ENCODE results near the gene DTNBP1. TPM values are rescaled to one million over a fixed set of nuclear protein-coding genes. Genes with fewer than 3 reads are reported as not detected.
A peak's percentile ranks its signal among the peaks of the same experiment; 100 is the strongest.

DTNBP1 gene
- total RNA-seq, 2 donors from 2014 or later, result 18.9 to 23.2 TPM

DNA sequence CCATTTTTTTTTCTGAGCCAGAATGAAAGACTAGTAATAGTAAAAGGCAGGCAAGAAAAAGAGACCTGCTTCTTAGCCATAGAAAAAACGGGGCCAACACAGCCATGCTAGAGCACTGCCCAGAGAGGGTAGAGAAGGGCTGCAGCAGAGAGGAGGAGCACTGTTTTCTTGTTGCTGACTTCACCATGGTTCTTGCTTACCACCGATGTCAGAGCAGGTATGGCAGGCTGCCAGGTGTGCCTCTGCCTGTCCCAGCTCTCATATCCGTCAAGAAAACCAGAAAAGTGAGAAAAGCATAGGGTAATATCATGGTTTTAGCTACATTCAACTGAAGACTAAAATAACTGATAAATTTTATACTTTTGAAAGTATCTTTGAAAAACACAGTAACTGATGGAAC lies 60.7 kb downstream of the DTNBP1 start:
- no peak for ATAC-seq

DNA sequence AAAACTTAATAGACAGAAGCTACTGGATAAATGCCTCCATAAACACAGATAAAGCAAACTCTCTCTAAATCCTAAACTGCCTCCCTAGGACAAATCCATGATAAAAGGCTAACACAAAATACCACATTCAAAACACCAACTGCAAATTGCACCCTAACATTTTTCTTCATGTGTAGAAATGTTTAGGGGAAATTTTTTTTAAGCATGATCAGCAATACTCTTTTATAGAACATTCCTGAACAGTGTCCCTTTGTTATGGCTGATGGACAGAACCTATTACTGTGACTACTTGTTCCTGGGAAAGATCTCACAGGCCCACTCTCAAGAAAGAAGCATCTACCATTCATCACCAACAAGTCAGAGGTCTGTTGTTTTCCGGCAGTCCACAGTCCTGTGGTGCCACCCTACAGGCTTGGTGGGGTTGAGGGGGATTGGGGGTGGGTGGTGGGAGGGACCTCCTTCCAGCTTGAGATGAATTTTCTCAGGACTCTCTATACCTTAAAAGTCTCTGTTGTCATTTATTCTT lies 64.5 kb downstream of the DTNBP1 start:
- DNase-seq, result no peak
- no peak for ATAC-seq
- intact Hi-C loops (cut with DNase I), result no loop called here

More for the DNA sequence above, 60.7 kb downstream of the DTNBP1 start:
- intact Hi-C loops (cut with DNase I), result no loop called here
- DNase-seq, result peak; percentile 25

- intact Hi-C loops (cut with DNase I), result no loop called here
- ATAC-seq, result no peak
- no peak for DNase-seq
Observed at GRCh38 chr6:15596186-15596896, 66.5 kb downstream of the DTNBP1 start.

- intact Hi-C loops (cut with DNase I), result no loop called here
- DNase-seq (no peak), ATAC-seq (peak; percentile 23 to 48)
Observed at GRCh38 chr6:15595461-15596173, 67.2 kb downstream of the DTNBP1 start.

GRCh38 chr6:15594512-15595259 lies 68.1 kb downstream of the DTNBP1 start:
- DNase-seq, result no peak
- intact Hi-C loops (cut with DNase I), result no loop called here
- peak in 1 of 2 donors; percentile 43 for ATAC-seq

GRCh38 chr6:15593798-15594197 lies 69.0 kb downstream of the DTNBP1 start:
- ATAC-seq (peak; percentile 57 to 59), DNase-seq (peak; percentile 39)
- intact Hi-C loops (cut with DNase I), result no loop called here

- intact Hi-C loops (cut with DNase I), result no loop called here
- ATAC-seq (no peak), DNase-seq (no peak)
Observed at GRCh38 chr6:15592610-15593009, 70.2 kb downstream of the DTNBP1 start.

DNA sequence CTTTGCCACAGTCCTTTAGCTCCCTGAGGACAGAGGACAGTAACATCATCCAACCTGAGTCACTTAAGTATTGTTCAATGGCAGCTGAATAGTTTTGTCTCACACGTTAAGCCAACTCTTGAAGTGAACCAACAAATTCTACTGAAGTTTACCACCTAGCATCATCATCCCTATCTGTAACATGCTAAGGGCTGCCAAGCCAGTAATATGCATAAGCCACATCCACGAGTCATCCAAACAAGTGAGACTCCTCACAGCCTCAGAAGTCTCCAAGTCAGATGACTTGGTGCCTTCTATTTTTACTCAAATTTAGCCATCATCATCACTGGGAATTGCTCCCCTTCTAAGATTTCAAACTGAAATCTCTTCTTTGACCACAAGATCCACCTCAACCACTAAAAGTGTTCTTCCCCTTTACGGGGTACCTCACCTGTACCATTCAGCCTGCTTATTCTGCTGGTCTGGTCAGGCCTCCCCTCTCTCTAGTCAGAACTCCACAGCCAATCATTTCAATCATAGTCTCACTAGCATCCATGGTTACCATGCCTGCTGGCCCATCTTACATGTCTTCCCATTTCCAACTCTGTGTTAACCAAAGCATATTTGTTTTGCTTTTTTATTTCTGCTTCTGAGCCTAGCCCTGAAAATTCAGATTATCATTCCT lies 73.7 kb downstream of the DTNBP1 start:
- DNase-seq (no peak), ATAC-seq (peak in 1 of 2 donors; percentile 43)
- intact Hi-C loops (cut with DNase I), result no loop called here

GRCh38 chr6:15586503-15586902 lies 76.3 kb downstream of the DTNBP1 start:
- no peak for ATAC-seq
- DNase-seq, result no peak
- intact Hi-C loops (cut with DNase I), result no loop called here

DNA sequence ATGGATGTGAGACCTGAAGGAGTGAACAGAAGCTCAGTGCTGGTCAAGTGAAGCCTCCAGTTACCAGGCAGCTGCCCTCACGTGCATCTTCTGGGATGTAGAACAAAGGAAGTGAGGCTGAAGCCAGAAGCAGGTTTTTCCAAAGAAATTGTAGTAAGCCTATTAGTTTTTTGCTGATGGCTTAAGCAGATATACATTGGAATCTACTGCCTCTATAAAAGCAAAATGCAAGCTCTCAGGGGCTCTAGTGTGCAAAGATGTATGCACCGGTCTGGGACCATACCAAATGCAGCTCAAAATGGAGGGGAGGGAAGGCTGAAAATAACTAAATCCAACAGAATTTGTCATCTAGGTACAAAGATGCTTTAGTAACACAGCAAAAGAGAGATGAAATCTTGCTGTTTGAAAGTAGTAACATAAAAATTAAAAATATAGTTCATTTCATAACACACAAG lies 77.0 kb downstream of the DTNBP1 start:
- DNase-seq (no peak), ATAC-seq (no peak)
- intact Hi-C loops (cut with DNase I), result no loop called here

DNA sequence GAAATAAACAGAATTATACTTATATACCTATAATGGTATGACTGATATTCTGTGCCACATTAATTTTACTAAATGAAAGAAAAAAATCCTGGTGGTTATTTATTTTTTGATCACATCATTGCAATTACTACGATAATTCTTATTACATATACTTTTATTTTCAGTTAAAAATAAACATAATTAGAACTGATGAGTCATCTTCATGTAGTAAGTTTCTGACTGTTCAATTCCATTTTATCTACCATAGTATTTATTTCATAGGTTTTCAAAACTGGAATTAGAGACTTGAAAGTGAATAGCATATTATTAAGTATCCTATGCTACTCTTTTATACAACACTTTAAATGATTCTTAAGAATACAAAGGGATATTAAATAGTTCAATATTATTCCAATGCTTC lies 80.3 kb downstream of the DTNBP1 start:
- intact Hi-C loops (cut with DNase I), result no loop called here
- DNase-seq (no peak), ATAC-seq (no peak)

GRCh38 chr6:15581751-15582150 lies 81.1 kb downstream of the DTNBP1 start:
- DNase-seq, result no peak
- no peak for ATAC-seq
- intact Hi-C loops (cut with DNase I), result no loop called here

DNA sequence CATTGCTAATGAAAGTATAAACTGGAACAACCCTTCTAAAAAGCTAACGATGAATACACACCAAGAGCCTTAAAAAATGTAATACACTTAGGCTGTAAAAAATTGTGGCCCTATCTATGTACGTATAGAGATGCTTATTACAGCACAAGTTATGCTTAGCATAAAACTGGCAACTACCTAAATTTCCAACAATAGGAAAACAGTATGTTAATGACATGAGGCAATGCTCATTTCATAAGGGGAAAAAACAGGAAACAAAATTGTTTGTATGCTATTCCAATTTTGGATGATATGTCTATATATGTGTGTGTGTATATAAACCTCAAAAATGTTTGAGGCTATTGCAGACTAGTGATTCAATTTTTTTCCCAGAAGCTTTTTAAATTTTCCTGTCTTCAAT lies 82.5 kb downstream of the DTNBP1 start:
- ATAC-seq (no peak), DNase-seq (no peak)
- intact Hi-C loops (cut with DNase I), result no loop called here

- ATAC-seq (no peak), DNase-seq (no peak)
- intact Hi-C loops (cut with DNase I), result no loop called here
Observed at GRCh38 chr6:15578716-15579391, 84.0 kb downstream of the DTNBP1 start.

- ATAC-seq (no peak), DNase-seq (no peak)
- intact Hi-C loops (cut with DNase I), result no loop called here
Observed at GRCh38 chr6:15577550-15578171, 85.2 kb downstream of the DTNBP1 start.

- ATAC-seq (no peak), DNase-seq (no peak)
- intact Hi-C loops (cut with DNase I), result no loop called here
Observed at GRCh38 chr6:15577106-15577505, 85.7 kb downstream of the DTNBP1 start.

DNA sequence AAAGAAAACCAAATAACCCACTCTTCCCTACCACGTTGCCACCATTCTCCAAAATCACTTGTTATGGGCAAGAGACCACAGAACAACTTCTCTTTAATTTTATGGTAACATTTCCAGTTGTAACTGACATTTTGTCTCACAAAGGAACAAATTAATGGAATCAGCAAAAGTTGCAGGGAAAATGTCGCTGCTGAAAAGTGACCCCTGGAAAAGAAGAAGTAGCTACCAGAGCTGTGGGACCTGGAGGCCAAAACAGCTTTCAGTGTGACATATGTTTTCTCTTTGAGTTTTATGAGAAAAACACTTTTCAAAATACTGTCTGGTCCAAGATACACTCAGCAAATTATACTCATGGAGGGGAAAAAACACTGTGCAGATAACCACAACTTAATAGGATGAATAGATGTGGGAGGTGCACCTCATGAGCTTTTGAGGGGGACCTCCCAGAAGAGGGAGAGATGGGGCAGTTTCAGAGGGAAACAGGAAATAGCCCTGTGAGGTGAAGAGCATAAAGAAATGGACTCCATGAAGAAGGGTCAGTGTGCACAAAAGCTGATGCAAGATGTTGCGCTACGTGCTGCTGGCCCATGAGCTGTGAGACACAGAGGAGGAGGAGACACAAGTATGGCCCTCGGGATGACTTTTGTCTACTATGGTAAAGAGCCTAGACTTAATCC lies 87.3 kb downstream of the DTNBP1 start:
- ATAC-seq, result no peak
- intact Hi-C loops (cut with DNase I), result no loop called here
- DNase-seq, result no peak

DNA sequence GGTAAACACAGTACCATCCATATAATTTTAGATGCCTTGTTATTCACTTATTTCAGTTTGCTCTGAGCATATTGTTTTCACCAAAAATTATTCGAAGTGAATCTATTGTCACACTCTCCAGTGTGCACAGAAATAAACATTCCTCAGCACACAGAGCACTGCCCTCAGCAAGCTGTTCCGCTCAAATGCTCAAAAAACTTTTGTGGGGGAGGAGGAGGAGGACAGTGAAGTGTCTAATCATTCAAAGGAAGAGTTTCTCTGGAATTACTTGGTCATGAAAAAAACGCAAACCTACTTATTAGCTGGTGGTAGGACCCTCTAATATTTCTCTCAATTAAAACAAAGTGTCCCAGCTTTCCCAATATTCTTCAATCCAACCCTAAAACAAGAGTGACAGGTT lies 88.3 kb downstream of the DTNBP1 start:
- DNase-seq, result no peak
- intact Hi-C loops (cut with DNase I), result no loop called here
- ATAC-seq, result no peak

All from left cardiac atrium (tissue), 4 donors.